ENCODE results near the gene PGAP3.
"Not testable (repeated sequence)": the region's sequence is repeated elsewhere in the genome, so short reads cannot be mapped to it uniquely, and the experiment has no call there.

PGAP3 gene

GRCh38 chr17:39711851-39712250 lies 24.0 kb upstream of the PGAP3 start:
- DNase-seq (ENCODE audit: low read depth), result no peak
- TF ChIP-seq, protein P1, sequence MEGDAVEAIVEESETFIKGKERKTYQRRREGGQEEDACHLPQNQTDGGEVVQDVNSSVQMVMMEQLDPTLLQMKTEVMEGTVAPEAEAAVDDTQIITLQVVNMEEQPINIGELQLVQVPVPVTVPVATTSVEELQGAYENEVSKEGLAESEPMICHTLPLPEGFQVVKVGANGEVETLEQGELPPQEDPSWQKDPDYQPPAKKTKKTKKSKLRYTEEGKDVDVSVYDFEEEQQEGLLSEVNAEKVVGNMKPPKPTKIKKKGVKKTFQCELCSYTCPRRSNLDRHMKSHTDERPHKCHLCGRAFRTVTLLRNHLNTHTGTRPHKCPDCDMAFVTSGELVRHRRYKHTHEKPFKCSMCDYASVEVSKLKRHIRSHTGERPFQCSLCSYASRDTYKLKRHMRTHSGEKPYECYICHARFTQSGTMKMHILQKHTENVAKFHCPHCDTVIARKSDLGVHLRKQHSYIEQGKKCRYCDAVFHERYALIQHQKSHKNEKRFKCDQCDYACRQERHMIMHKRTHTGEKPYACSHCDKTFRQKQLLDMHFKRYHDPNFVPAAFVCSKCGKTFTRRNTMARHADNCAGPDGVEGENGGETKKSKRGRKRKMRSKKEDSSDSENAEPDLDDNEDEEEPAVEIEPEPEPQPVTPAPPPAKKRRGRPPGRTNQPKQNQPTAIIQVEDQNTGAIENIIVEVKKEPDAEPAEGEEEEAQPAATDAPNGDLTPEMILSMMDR (IDR thresholded peaks at IDR 0.05; ENCODE audit: low read length, missing control alignments), result no peak
- no peak overlapping the region for H3K4me3 ChIP-seq (replicated peaks; ENCODE audit: low read depth, low read length)

DNA sequence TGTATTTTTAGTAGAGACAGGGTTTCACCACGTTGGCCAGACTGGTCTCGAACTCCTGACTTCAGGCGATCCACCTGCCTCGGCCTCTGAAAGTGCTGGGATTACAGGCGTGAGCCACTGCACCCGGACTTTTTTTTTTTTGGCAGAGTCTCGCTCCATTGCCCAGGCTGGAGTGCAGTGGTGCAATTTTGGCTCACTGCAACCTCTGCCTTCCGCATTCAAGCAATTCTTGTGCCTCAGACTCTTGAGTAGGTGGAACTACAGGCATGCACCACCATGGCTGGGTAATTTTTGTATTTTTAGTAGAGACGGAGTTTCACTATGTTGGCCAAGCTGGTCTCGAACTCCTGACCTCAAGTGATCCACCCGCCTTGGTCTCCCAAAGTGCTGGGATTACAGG lies 23.2 kb upstream of the PGAP3 start:
- not testable (repeated sequence) for DNase-seq (ENCODE audit: low read depth); H3K4me3 ChIP-seq (replicated peaks; ENCODE audit: low read depth, low read length)

DNA sequence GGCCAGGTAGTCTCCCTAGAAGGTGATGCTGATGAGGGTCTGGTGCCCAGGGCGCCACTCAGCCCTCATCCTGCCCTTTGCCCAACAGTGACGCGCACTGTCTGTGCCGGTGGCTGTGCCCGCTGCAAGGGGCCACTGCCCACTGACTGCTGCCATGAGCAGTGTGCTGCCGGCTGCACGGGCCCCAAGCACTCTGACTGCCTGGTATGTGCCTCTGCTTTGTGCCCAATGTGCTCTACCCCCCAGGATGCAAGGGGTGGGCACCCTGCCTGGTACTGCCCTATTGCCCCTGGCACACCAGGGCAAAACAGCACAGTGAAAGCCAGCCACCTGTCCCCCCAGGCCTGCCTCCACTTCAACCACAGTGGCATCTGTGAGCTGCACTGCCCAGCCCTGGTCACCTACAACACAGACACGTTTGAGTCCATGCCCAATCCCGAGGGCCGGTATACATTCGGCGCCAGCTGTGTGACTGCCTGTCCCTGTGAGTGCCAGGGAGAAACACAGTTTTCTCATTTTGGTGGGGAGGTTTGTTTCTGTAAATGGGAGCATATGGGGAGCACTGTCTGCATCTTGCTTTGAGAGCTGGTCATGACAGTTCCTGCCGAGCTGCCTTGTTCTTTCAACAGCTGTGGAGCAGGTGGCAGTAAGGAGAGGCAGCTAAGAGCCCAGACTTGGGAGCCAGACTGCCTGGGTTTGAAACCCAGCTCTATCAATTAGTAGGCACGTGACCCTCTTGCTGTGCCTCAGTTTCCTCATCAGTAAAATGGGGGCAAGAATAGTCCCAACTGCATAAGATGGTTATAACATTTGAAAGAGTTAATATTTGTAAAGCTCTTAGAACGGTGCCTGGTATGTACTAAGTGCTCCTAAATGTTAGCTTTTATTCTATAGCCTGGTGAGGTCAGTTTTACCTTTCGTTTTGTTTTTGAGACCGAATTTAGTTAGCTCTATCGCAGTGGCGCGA lies 22.4 kb upstream of the PGAP3 start:
- no peak overlapping the region for H3K4me3 ChIP-seq (replicated peaks; ENCODE audit: low read depth, low read length)
- no peak for DNase-seq (ENCODE audit: low read depth)

GRCh38 chr17:39709319-39709997 lies 21.6 kb upstream of the PGAP3 start:
- TF ChIP-seq, protein P1 (IDR thresholded peaks at IDR 0.05; ENCODE audit: low read length, missing control alignments), result no peak
- no peak overlapping the region for H3K4me3 ChIP-seq (replicated peaks; ENCODE audit: low read depth, low read length)
- no peak for DNase-seq (ENCODE audit: low read depth)

More for the DNA sequence above, 22.4 kb upstream of the PGAP3 start:
- TF ChIP-seq, protein P1 (IDR thresholded peaks at IDR 0.05; ENCODE audit: low read length, missing control alignments), result no peak

DNA sequence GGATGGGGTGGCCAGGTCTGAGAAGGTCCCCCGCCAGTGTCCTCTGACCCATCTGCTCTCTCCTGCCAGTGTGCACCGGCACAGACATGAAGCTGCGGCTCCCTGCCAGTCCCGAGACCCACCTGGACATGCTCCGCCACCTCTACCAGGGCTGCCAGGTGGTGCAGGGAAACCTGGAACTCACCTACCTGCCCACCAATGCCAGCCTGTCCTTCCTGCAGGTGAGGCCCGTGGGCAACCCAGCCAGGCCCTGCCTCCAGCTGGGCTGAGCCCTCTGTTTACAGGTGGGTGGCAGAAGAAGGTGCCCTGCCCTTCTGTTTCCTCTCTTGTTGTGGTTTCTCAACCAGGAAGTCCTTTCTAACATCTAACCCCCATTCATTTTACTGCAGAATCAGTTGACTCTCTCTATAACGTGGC lies 19.1 kb upstream of the PGAP3 start:
- TF ChIP-seq, protein P1 (IDR thresholded peaks at IDR 0.05; ENCODE audit: low read length, missing control alignments), result no peak
- DNase-seq (ENCODE audit: low read depth), result no peak
- no peak overlapping the region for H3K4me3 ChIP-seq (replicated peaks; ENCODE audit: low read depth, low read length)

GRCh38 chr17:39706383-39706782 lies 18.5 kb upstream of the PGAP3 start:
- no peak for DNase-seq (ENCODE audit: low read depth)
- TF ChIP-seq, protein P1 (IDR thresholded peaks at IDR 0.05; ENCODE audit: low read length, missing control alignments), result no peak
- no peak overlapping the region for H3K4me3 ChIP-seq (replicated peaks; ENCODE audit: low read depth, low read length)

- DNase-seq (ENCODE audit: low read depth), result no peak
These were observed 18.0 kb upstream of the PGAP3 start for GRCh38 chr17:39705786-39706348.

More at GRCh38 chr17:39705786-39706348, 18.0 kb upstream of the PGAP3 start:
- H3K4me3 ChIP-seq (replicated peaks; ENCODE audit: low read depth, low read length), result no peak overlapping the region
- TF ChIP-seq, protein P1 (IDR thresholded peaks at IDR 0.05; ENCODE audit: low read length, missing control alignments), result no peak

Measured in fibroblast of pulmonary artery (primary cell).